GM10266 (cell line): Measurements from ENCODE around the gene ORAI2.
A peak's percentile ranks its signal among the peaks of the same experiment; 100 is the strongest.

Source experiments
- DNase-seq: peaks from one replicate; pipeline ENCODE4 v3.0.0; 2012; ENCODE audit errors: extremely low spot score
- CTCF ChIP-seq: IDR thresholded peaks from 2 replicates; pipeline ENCODE4 v1.5.1; 2012; ENCODE audit warnings: mild to moderate bottlenecking, low read depth; ENCODE audit not compliant: control insufficient read depth, insufficient read depth; ENCODE audit errors: missing control alignments

ORAI2 gene

DNA sequence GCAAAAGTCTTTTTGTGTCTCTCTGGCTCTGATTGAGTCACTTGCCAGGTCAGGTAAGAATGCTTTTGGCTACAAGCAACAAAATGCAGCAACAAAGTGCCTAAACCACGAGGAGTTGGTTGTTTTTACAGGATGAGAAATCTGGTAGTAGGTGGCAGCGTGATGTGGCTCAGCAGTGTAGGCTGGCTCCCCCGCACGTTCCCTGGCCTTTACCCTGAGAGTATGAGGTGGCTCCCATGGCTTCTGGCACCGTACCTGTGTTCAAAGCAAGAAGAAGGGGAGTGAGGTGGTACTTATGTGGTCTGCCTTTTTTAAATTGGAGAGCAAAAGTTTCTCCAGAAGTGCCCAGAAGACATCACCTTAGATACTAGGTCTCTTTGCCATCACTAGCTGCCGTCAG lies 25.5 kb upstream of the ORAI2 start:
- no peak for TF ChIP-seq CTCF
- no peak for DNase-seq

DNA sequence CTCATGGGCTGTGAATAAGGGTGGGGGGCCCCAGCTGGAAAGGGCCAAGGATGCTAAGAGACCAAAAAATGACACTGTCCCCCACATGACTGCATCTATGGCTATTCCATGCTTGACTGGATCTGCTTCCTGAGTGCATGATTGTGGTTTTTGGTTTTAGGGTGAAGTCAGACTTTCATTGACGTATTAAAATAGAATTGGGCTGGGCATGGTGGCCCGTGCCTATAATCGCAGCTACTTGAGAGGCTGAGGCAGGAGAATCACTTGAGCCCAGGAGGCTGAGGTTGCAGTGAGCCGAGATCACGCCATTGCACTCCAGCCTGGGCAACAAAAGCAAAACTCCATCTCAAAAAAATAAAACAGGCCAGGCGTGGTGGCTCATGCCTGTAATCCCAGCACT lies 24.8 kb upstream of the ORAI2 start:
- DNase-seq, result peak; percentile 52

DNA sequence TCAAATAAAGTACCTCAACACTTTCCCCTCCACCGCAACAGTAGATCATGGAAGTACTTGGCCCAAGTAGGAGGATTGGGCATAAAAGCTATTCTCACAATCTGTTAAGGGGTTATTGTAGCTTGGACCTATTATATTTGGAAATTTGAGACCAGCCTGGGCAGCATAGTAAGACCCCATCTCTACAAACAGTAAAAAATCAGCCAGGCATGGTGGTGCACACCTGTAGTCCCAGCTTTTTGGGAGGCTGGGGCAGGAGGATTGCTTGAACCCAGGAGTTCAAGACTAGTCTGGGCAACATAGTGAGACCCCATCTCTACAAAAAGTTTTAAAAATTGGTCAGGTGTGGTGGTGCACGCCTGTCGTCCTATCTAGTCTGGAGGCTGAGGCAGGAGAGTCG lies 24.0 kb upstream of the ORAI2 start:
- no peak for TF ChIP-seq CTCF
- DNase-seq, result no peak

DNA sequence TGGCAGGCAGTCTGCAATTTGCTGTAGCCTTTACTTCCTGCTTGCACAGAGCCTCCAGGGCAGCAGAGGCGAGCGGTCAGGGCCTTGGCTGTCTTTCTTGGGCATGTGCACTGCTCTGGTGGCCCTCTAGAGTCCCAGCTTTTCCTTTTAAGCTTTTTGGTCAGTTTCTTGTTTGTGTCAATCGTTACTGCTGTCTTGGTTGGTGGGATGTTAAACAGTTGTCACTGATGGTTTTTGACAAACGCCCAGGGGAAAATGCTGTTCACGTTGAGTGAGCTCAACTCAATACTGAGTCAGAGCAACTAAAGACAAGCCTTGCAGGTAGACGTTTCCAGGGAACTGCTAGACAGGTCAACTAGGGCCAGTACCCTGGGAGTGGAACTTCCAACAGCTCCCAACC lies 23.3 kb upstream of the ORAI2 start:
- no peak for DNase-seq
- no peak for TF ChIP-seq CTCF

DNA sequence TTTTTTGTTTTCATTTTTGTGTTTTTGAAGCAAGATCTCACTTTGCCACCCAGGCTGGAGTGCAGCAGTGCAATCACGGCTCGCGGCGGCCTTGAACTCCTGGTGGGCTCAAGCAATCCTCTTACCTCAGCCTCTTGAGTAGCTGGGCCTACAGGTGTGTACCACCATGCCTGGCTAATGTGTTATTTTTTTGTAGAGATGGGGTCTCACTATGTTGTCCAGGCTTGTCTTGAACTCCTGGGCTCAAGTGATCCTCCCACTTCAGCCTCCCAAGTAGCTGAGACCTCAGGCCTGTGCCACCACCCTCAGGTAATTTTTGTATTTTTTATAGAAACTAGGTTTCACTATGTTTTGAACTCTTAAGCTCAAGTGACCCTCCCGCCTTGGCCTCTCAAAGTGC lies 22.5 kb upstream of the ORAI2 start:
- no peak for TF ChIP-seq CTCF
- no peak for DNase-seq

GRCh38 chr7:102412548-102412947 lies 20.8 kb upstream of the ORAI2 start:
- DNase-seq, result no peak
- peak; percentile 43 for TF ChIP-seq CTCF

DNA sequence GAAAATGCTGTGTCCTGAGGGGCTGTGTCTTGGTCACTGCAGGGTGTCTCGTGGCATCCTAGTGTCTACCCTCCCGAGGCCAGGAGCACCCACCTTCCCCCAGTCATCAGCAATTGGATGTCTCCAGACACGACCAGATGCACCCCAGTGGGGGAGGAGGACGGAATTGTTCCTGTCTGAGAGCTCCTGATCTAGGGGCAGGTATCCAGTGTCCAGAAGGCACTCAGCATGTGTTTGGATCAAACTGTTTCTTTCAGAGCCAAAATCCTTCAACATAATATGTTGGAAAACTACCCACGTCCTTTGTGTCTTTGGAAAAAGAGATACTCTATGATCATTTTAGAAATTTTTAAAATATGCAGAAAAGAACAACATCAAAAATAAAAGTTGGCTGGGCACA lies 20.3 kb upstream of the ORAI2 start:
- no peak for DNase-seq
- no peak for TF ChIP-seq CTCF

GRCh38 chr7:102413611-102414010 lies 19.8 kb upstream of the ORAI2 start:
- TF ChIP-seq CTCF, result no peak
- DNase-seq, result no peak
